DND-41 (cell line): Measurements from ENCODE around the gene SMU1.

Experiments
- ATAC-seq: fragments of 200-7000 bp; cut with Tn5 transposase; 3 replicates; pipeline ENCODE4 v1.9.1; 2021; ENCODE audit warnings: low read depth; ENCODE audit not compliant: insufficient read depth
- DNase-seq: peaks from one replicate; pipeline ENCODE4 v3.0.0-alpha.2; 2020
- H2AFZ ChIP-seq: 2 replicates; pipeline ENCODE4 v1.6.0; 2012; ENCODE audit warnings: low read depth, low read length
- H3K27ac ChIP-seq: 2 replicates; pipeline ENCODE4 v1.5.1; 2012; ENCODE audit warnings: low read length, inconsistent platforms
- H3K27me3 ChIP-seq: fragments of 200-600 bp; sonication (generic); 2 replicates; pipeline ENCODE4 v1.6.0; 2012; ENCODE audit warnings: low read length, mild to moderate bottlenecking, inconsistent platforms; ENCODE audit not compliant: insufficient read depth, poor library complexity
- H3K36me3 ChIP-seq: 2 replicates; pipeline ENCODE4 v1.5.1; 2012; ENCODE audit warnings: low read length, inconsistent platforms; ENCODE audit not compliant: insufficient read depth
- H3K4me1 ChIP-seq: 2 replicates; pipeline ENCODE4 v1.5.1; 2012; ENCODE audit warnings: mild to moderate bottlenecking, low read length; ENCODE audit not compliant: insufficient read depth
- H3K4me2 ChIP-seq: 2 replicates; pipeline ENCODE4 v1.6.0; 2012; ENCODE audit warnings: mild to moderate bottlenecking, moderate library complexity, low read length, inconsistent platforms; ENCODE audit not compliant: insufficient read depth
- H3K4me3 ChIP-seq, 2 experiments: fragments of 200-600 bp in 1 of 2; shearing (Covaris generic) in 1 of 2; 2 replicates each; pipeline ENCODE4 v1.5.1; 2012 to 2016; ENCODE audit warnings: inconsistent platforms in 2 of 2, low read length in 2 of 2, mild to moderate bottlenecking in 2 of 2, low read depth in 1 of 2, moderate library complexity in 1 of 2
- H3K79me2 ChIP-seq: 2 replicates; pipeline ENCODE4 v1.6.0; 2012; ENCODE audit warnings: low read length, inconsistent platforms; ENCODE audit not compliant: insufficient read depth
- H3K9ac ChIP-seq: 2 replicates; pipeline ENCODE4 v1.6.0; 2012; ENCODE audit warnings: low read depth, mild to moderate bottlenecking, inconsistent platforms, low read length, moderate library complexity
- H3K9me3 ChIP-seq: 2 replicates; pipeline ENCODE4 v1.5.1; 2012; ENCODE audit warnings: low read length, moderate library complexity, mild to moderate bottlenecking, inconsistent platforms; ENCODE audit not compliant: insufficient read depth, severe bottlenecking
- H4K20me1 ChIP-seq: 2 replicates; pipeline ENCODE4 v1.6.0; 2012; ENCODE audit warnings: low read length; ENCODE audit not compliant: insufficient read depth
- EZH2 ChIP-seq: IDR thresholded peaks from 3 replicates; pipeline ENCODE4 v1.6.1; 2012; ENCODE audit warnings: borderline replicate concordance, low read depth, mild to moderate bottlenecking, moderate library complexity, low read length, inconsistent platforms; ENCODE audit not compliant: severe bottlenecking
- TF ChIP-seq, protein P1 (sequence below): IDR thresholded peaks from 2 replicates; pipeline ENCODE4 v1.5.1; 2012; ENCODE audit warnings: borderline replicate concordance, low read length, moderate library complexity, mild to moderate bottlenecking; ENCODE audit not compliant: poor library complexity, severe bottlenecking; ENCODE audit errors: extremely low read depth

SMU1 gene

DNA sequence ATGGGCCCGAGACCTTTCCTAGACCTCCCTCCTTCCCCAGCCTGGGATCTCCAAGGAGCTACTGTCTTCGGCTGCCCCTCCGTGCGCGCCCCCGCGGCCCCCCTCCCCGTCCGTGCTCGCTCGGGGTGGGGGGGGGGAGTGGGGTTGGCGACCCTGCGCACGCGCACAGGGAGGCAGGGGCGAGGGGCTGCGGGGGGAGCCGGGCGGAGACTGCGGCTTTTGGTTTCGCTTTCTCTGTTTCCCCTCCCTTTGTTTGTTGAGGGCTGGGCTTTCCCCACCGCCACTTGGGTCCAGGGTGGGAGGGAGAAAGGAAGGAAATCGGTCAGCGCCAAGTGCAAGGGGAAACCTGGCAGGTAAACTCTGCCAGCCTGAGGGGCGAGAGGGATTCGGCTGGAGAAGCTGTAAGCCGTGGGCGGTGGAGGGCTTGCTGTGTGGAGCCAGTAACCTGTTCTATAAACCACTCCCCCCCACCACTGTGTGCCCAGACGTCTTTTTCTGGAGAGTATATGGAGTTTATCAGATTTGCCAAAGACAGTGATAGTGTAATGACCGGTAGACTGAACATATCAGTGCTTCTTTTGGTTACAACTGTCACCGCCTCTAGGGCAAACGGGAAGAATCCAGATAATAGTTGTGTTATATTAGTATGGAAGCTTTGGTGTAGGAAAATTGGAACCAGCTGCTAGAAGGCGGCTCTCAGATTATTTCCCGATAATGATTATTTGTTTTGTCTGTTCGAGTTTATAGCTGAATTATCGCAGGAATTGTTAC lies 50.7 kb downstream of the SMU1 start:
- H3K36me3 ChIP-seq, result peaks cover 54% of the 10 kb centered on the region
- peaks cover 61% of the 10 kb centered on the region for H3K4me1 ChIP-seq
- peaks cover 96% of the 10 kb centered on the region for H3K79me2 ChIP-seq
- no peak for TF ChIP-seq EZH2
- TF ChIP-seq, protein P1, sequence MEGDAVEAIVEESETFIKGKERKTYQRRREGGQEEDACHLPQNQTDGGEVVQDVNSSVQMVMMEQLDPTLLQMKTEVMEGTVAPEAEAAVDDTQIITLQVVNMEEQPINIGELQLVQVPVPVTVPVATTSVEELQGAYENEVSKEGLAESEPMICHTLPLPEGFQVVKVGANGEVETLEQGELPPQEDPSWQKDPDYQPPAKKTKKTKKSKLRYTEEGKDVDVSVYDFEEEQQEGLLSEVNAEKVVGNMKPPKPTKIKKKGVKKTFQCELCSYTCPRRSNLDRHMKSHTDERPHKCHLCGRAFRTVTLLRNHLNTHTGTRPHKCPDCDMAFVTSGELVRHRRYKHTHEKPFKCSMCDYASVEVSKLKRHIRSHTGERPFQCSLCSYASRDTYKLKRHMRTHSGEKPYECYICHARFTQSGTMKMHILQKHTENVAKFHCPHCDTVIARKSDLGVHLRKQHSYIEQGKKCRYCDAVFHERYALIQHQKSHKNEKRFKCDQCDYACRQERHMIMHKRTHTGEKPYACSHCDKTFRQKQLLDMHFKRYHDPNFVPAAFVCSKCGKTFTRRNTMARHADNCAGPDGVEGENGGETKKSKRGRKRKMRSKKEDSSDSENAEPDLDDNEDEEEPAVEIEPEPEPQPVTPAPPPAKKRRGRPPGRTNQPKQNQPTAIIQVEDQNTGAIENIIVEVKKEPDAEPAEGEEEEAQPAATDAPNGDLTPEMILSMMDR, result no peak
- H3K4me2 ChIP-seq, result peak overlapping the region; percentile 83
- H2AFZ ChIP-seq, result peak overlapping the region; percentile 58
- H3K4me3 ChIP-seq, result peak overlapping the region; percentile 59 to 82; a peak in 3 of 4 replicates
- no peaks in the 10 kb centered on the region for H3K9me3 ChIP-seq
- H3K9ac ChIP-seq, result peak overlapping the region; percentile 94
- peak overlapping the region; percentile 93 for H3K27ac ChIP-seq
- no peaks in the 10 kb centered on the region for H3K27me3 ChIP-seq
- peaks cover 48% of the 10 kb centered on the region for H4K20me1 ChIP-seq
- ATAC-seq (peak; percentile 71), DNase-seq (peak; percentile 88)

DNA sequence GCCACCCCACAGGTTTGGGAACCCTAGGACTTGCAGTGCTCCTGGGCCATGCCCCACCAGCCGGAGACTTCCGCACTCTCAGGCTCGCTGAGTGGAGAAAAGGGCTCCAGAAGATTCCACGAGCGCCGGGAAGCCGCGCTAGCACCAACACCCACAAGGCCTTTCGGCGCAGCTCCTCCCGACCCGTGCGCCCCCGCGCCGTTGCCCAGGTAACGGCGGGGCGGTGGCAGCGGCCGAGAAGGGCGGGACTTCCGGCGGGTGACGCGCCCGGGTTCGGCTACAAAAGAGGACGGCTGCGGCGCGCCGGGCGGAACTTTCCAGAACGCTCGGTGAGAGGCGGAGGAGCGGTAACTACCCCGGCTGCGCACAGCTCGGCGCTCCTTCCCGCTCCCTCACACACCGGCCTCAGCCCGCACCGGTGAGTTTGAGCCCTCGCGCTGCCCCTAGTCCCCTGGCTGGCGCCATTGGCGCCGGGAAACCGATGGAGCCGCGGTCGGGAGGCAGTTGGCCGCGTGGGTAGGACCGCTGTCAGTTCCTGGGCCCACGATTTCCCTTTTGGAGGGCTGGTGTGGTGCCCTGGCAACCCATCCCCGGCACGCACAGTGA lies 51.4 kb downstream of the SMU1 start, which contains the start of gene DNAJA1:
DNAJA1 (plus strand) TSS at position 308 of the 606 bp plus-strand sequence. CDS start 1,212 bp downstream, outside the sequence.
- peaks cover 43% of the 10 kb centered on the region for H4K20me1 ChIP-seq
- no peaks in the 10 kb centered on the region for H3K27me3 ChIP-seq
- H3K79me2 ChIP-seq, result peaks cover 96% of the 10 kb centered on the region
- no peaks in the 10 kb centered on the region for H3K9me3 ChIP-seq
- peak within 1 kb of the TSS; percentile 93 for H3K27ac ChIP-seq
- H2AFZ ChIP-seq, result peak within 1 kb of the TSS; percentile 78
- peak; percentile 87 for ATAC-seq
- DNase-seq, result peak; percentile 92
- peak within 1 kb of the TSS; percentile 59 to 82 for H3K4me3 ChIP-seq
- TF ChIP-seq, protein P1, result no peak
- no peak for TF ChIP-seq EZH2
- H3K36me3 ChIP-seq, result peaks cover 53% of the 10 kb centered on the region
- peaks cover 60% of the 10 kb centered on the region for H3K4me1 ChIP-seq
- peak within 1 kb of the TSS; percentile 83 for H3K4me2 ChIP-seq
- H3K9ac ChIP-seq, result peak within 1 kb of the TSS; percentile 94

DNA sequence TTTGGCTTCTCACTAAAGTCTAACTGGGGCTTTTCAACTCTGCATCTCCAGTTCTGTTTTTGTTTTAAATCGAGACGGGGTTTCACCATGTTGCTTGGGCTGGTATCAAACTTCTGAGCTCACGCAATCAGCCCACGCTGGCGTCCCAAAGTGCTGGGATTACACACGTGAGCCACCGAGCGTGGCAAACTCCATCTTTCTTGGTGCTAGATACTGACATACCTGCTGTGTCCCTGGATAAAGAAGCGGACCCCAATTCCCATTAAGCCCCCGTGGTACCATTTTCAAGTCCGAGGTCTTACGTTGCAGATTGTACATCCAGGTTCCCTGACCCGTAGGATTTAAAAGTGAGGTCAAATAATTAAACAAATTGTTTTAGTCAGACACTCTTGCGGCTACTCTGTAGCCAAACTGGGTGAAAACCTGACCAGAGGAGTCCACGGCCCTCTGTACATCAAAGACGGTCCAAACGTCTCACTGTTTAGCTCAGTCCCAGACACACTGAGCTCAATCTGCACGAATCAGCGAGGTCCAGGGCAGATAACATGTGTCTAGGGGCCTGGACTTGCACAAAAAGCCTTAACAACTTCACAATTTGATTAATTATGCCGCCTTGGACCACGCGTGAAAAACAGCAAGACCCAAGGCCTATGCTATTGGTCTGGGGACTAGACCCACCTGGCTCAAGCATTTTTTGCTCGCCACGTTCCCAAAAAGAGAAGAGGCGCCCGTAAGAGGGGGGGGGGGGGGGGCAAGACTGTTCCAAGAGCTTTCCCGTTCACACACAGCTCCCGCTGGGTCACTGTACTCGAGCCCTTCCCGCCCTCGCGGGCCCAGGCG lies 52.1 kb downstream of the SMU1 start:
- Histone ChIP-seq H3K9me3 (no peaks in the 10 kb centered on the region), H3K9ac (peak overlapping the region; percentile 94), H3K79me2 (peaks cover 94% of the 10 kb centered on the region), H4K20me1 (peaks cover 36% of the 10 kb centered on the region), H3K4me2 (peak overlapping the region; percentile 83), H2AFZ (peak overlapping the region; percentile 78), H3K4me3 (peak overlapping the region; percentile 59 to 82), H3K36me3 (peaks cover 52% of the 10 kb centered on the region), H3K27me3 (no peaks in the 10 kb centered on the region), H3K27ac (peak overlapping the region; percentile 89), H3K4me1 (peaks cover 56% of the 10 kb centered on the region)
- no peak for TF ChIP-seq EZH2
- TF ChIP-seq, protein P1, result no peak
- DNase-seq (peak; percentile 14), ATAC-seq (0 out of 3 replicates have a peak, but pooled peaks have one; percentile 0)
